Fibroblast of lung (primary cell): Measurements from ENCODE around the gene SIGMAR1. TPM values are rescaled to one million over a fixed set of nuclear protein-coding genes. Genes with fewer than 3 reads are reported as not detected.
"Not testable (repeated sequence)": the region's sequence is repeated elsewhere in the genome, so short reads cannot be mapped to it uniquely, and the experiment has no call there.

Experiments used
- DNase-seq, 2 donors: peaks; one replicate each; pipeline versions ENCODE4 v3.0.0 to v3.0.0-alpha.2; 2010; ENCODE audit warnings: low read depth in 2 of 2
- H2AFZ ChIP-seq: 2 replicates; pipeline ENCODE4 v1.5.1; 2012; ENCODE audit warnings: low read length, control low read depth, inconsistent platforms
- H3K27ac ChIP-seq: 2 replicates; pipeline ENCODE4 v1.5.1; 2011; ENCODE audit warnings: low read length, control low read depth; ENCODE audit not compliant: insufficient read depth
- H3K27me3 ChIP-seq: 2 replicates; pipeline ENCODE4 v1.5.1; 2011; ENCODE audit warnings: mild to moderate bottlenecking, low read length; ENCODE audit not compliant: control insufficient read depth, insufficient read depth
- H3K36me3 ChIP-seq: 2 replicates; pipeline ENCODE4 v1.5.1; 2011; ENCODE audit warnings: low read length; ENCODE audit not compliant: control insufficient read depth, insufficient read depth
- H3K4me1 ChIP-seq: 2 replicates; pipeline ENCODE4 v1.5.1; 2011; ENCODE audit warnings: low read length; ENCODE audit not compliant: control insufficient read depth, insufficient read depth; ENCODE audit errors: extremely low read depth
- H3K4me2 ChIP-seq: 2 replicates; pipeline ENCODE4 v1.5.1; 2011; ENCODE audit warnings: low read length, control low read depth; ENCODE audit not compliant: insufficient read depth; ENCODE audit errors: extremely low read depth
- H3K4me3 ChIP-seq, 4 experiments: fragments of 200-600 bp in 1 of 4; sonication (generic) in 1 of 4; replicated peaks in 1 of 4; 2 replicates each; pipeline ENCODE4 v1.5.1; 2011 to 2016; ENCODE audit warnings: low read length in 4 of 4, low read depth in 3 of 4, mild to moderate bottlenecking in 3 of 4, control low read depth in 2 of 4, inconsistent platforms in 1 of 4, mixed read lengths in 1 of 4; ENCODE audit not compliant: insufficient read depth in 1 of 4; ENCODE audit errors: control extremely low read depth in 1 of 4
- H3K79me2 ChIP-seq: 2 replicates; pipeline ENCODE4 v1.5.1; 2012; ENCODE audit warnings: mild to moderate bottlenecking, low read length, inconsistent platforms; ENCODE audit not compliant: control insufficient read depth, insufficient read depth
- H3K9ac ChIP-seq: 2 replicates; pipeline ENCODE4 v1.5.1; 2011; ENCODE audit warnings: mild to moderate bottlenecking, low read length, control low read depth; ENCODE audit not compliant: insufficient read depth
- H3K9me3 ChIP-seq: 2 replicates; pipeline ENCODE4 v1.5.1; 2012; ENCODE audit warnings: low read depth, low read length; ENCODE audit not compliant: control insufficient read depth, insufficient read depth
- H4K20me1 ChIP-seq: 2 replicates; pipeline ENCODE4 v1.5.1; 2011; ENCODE audit warnings: low read length; ENCODE audit not compliant: control insufficient read depth, insufficient read depth; ENCODE audit errors: extremely low read depth
- EZH2 ChIP-seq: IDR thresholded peaks from 2 replicates; pipeline ENCODE4 v1.5.1; 2012; ENCODE audit warnings: low read length, control low read depth, mild to moderate bottlenecking; ENCODE audit errors: missing control alignments
- polyA plus RNA-seq, 2 donors: library from polyadenylated mRNA; depleted of rRNA in 1 of 2; stranded (reverse) in 1 of 2; unstranded in 1 of 2; fragments of >200 nt; gene quantifications; 2 replicates each; pipeline ENCODE4 v1.2.1, GENCODE V29; 2011 to 2012; ENCODE audit warnings: missing spikeins in 1 of 2
- total RNA-seq: library from RNA; depleted of rRNA; stranded (reverse); fragments of >200 nt; gene quantifications from 2 replicates; pipeline ENCODE4 v1.2.1, GENCODE V29; 2014
- TF ChIP-seq, protein P1 (sequence below), 2 donors: IDR thresholded peaks in 1 of 2; conservative IDR thresholded peaks in 1 of 2; 1 replicate in 1 of 2; 2 replicates in 1 of 2; pipeline ENCODE4 v1.5.1; 2011 to 2012; ENCODE audit warnings: low read length in 2 of 2, control low read depth in 1 of 2, inconsistent platforms in 1 of 2, low read depth in 1 of 2, mild to moderate bottlenecking in 1 of 2

Gene SIGMAR1
- total and polyA plus RNA-seq, 2 donors (not counting 1 experiment from before 2014, with no cell fraction given): 52.5 to 61.2 TPM

- no peaks in the 10 kb centered on the region for H3K27me3 ChIP-seq
- H4K20me1 ChIP-seq: no peaks in the 10 kb centered on the region
- H2AFZ ChIP-seq: no peak overlapping the region
- no peak for DNase-seq
- H3K4me3 ChIP-seq: no peak overlapping the region
- peaks cover 6% of the 10 kb centered on the region for H3K36me3 ChIP-seq
- H3K4me2 ChIP-seq: no peak overlapping the region
- peaks cover 9% of the 10 kb centered on the region for H3K4me1 ChIP-seq
- H3K9me3 ChIP-seq: no peaks in the 10 kb centered on the region
- H3K27ac ChIP-seq: no peak overlapping the region
- TF ChIP-seq, protein P1, sequence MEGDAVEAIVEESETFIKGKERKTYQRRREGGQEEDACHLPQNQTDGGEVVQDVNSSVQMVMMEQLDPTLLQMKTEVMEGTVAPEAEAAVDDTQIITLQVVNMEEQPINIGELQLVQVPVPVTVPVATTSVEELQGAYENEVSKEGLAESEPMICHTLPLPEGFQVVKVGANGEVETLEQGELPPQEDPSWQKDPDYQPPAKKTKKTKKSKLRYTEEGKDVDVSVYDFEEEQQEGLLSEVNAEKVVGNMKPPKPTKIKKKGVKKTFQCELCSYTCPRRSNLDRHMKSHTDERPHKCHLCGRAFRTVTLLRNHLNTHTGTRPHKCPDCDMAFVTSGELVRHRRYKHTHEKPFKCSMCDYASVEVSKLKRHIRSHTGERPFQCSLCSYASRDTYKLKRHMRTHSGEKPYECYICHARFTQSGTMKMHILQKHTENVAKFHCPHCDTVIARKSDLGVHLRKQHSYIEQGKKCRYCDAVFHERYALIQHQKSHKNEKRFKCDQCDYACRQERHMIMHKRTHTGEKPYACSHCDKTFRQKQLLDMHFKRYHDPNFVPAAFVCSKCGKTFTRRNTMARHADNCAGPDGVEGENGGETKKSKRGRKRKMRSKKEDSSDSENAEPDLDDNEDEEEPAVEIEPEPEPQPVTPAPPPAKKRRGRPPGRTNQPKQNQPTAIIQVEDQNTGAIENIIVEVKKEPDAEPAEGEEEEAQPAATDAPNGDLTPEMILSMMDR (conservative IDR thresholded peaks at IDR 0.05 in 1 of 2, IDR thresholded peaks at IDR 0.05 in 1 of 2; ENCODE audit: low read depth in 1 of 2, low read length in 2 of 2): no peak
- no peak for TF ChIP-seq EZH2
- H3K9ac ChIP-seq: no peak overlapping the region
- H3K79me2 ChIP-seq: peaks cover 10% of the 10 kb centered on the region
These were observed 7.3 kb upstream of the SIGMAR1 start for GRCh38 chr9:34644766-34645314.

DNA sequence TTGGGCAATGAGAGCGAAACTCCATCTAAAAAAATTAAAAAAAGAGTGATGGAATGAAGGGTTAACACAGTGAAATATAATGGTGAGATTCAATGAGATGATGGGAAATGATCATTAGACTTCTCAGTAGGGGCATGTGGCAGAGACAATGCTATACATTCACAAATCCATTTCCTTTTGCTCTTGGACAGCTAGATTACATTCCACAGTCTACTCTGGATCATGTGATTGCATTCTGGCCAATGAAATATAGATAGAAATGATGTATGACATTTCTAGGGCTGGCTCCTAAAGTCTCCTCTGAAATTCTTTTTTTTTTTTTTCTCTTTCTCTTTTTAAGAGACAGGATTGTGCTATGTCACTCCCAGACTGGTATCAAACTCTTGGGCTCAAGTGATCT lies 5.1 kb upstream of the SIGMAR1 start:
- H3K4me3 ChIP-seq: no peak overlapping the region
- peaks cover 5% of the 10 kb centered on the region for H3K79me2 ChIP-seq
- TF ChIP-seq, protein P1 (conservative IDR thresholded peaks at IDR 0.05 in 1 of 2, IDR thresholded peaks at IDR 0.05 in 1 of 2; ENCODE audit: low read depth in 1 of 2, low read length in 2 of 2): no peak
- no peak for TF ChIP-seq EZH2
- no peak overlapping the region for H3K27ac ChIP-seq
- no peaks in the 10 kb centered on the region for H3K36me3 ChIP-seq
- H4K20me1 ChIP-seq: no peaks in the 10 kb centered on the region
- H3K9ac ChIP-seq: no peak overlapping the region
- no peak overlapping the region for H2AFZ ChIP-seq
- H3K27me3 ChIP-seq: no peaks in the 10 kb centered on the region
- no peak overlapping the region for H3K4me2 ChIP-seq
- no peak for DNase-seq
- H3K4me1 ChIP-seq: peaks cover 13% of the 10 kb centered on the region
- no peaks in the 10 kb centered on the region for H3K9me3 ChIP-seq

DNA sequence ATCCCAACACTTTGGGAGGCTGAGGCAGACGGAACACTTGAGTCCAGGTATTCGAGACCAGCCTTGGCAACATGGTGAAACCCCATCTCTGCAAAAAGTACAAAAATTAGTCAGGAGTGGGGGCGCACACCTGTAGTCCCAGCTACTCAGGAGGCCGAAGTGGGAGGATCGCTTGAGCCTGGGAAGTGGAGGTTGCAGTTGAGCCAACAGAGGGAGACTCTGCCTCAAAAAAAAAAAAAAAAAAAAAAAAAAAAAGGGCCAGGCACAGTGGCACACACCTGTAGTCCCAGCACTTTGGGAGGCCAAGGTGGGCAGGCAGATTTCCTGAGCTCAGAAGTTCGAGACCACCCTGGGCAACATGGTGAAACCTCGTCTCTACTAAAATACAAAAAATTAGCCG lies 1.7 kb upstream of the SIGMAR1 start:
- not testable (repeated sequence) for H3K9me3 ChIP-seq, DNase-seq, H3K36me3 ChIP-seq, H4K20me1 ChIP-seq, H3K4me2 ChIP-seq, H3K27ac ChIP-seq, H3K9ac ChIP-seq, H3K4me3 ChIP-seq, H2AFZ ChIP-seq, H3K27me3 ChIP-seq
- Histone ChIP-seq H3K79me2 (peaks cover 19% of the 10 kb centered on the region), H3K4me1 (peaks cover 13% of the 10 kb centered on the region)
